Peyer's patch (tissue), 4 donors: ENCODE data around the gene BEST4. TPM values are rescaled to one million over a fixed set of nuclear protein-coding genes. Genes with fewer than 3 reads are reported as not detected.
A peak's percentile ranks its signal among the peaks of the same experiment; 100 is the strongest.

Experiments
- DNase-seq, 3 donors: peaks; one replicate each; pipeline ENCODE4 v3.0.0-alpha.2; 2017 to 2019
- H3K27ac ChIP-seq, 4 donors: fragments of 200-600 bp; sonication (generic); one replicate each; pipeline ENCODE4 v1.5.1; 2016 to 2019
- H3K27me3 ChIP-seq, 2 donors: fragments of 200-600 bp; sonication (generic); one replicate each; pipeline ENCODE4 v1.5.1; 2019
- H3K36me3 ChIP-seq, 3 donors: fragments of 200-600 bp; sonication (generic); one replicate each; pipeline ENCODE4 v1.5.1; 2016 to 2019
- H3K4me1 ChIP-seq, 4 donors: fragments of 200-600 bp; sonication (generic); one replicate each; pipeline ENCODE4 v1.5.1; 2016 to 2019
- H3K4me3 ChIP-seq, 4 donors: fragments of 200-600 bp; sonication (generic); 1 replicate in 3 of 4; 2 replicates in 1 of 4; pipeline ENCODE4 v1.5.1; 2016 to 2019; ENCODE audit warnings: mild to moderate bottlenecking in 1 of 4
- H3K9me3 ChIP-seq, 4 donors: fragments of 200-600 bp; sonication (generic); one replicate each; pipeline ENCODE4 v1.5.1; 2016 to 2019; ENCODE audit warnings: mild to moderate bottlenecking in 1 of 4
- CTCF ChIP-seq, 6 experiments: fragments of 450-650 bp in 4 of 6; fragments of 200-600 bp in 2 of 6; sonication (generic) in 1 of 6; IDR thresholded peaks; one replicate each; pipeline ENCODE4 v1.5.1; 2017 to 2019; ENCODE audit warnings: antibody characterized with exemption in 6 of 6, mild to moderate bottlenecking in 3 of 6, moderate library complexity in 1 of 6
- POLR2A ChIP-seq, 2 donors: fragments of 450-650 bp; IDR thresholded peaks; one replicate each; pipeline ENCODE4 v1.5.1; 2017; ENCODE audit warnings: antibody characterized with exemption in 2 of 2, mild to moderate bottlenecking in 2 of 2, moderate library complexity in 2 of 2
- total RNA-seq, 4 donors: library from RNA; depleted of rRNA; stranded (reverse); fragments of >200 nt; gene quantifications; one replicate each; pipeline ENCODE4 v1.1.0, GENCODE V29; 2016

Gene BEST4
- total RNA-seq, 4 donors from 2014 or later: 5.0 to 59.8 (median 28.6) TPM

- peak in 2 of 3 donors; percentile 66 to 76 for DNase-seq
- peaks cover 13 to 57% (median 50%) of the 10 kb centered on the region in 4 donors for H3K4me1 ChIP-seq
- peak within 1 kb of the TSS in 3 of 4 donors; percentile 0 to 30 (median 15) for H3K4me3 ChIP-seq
Measured at GRCh38 chr1:44808063-44808937, 20.3 kb upstream of the BEST4 start, which contains the start of gene BTBD19. Gene BTBD19, plus strand, starts transcription at chr1:44808523. Its CDS starts 298 bp downstream, at chr1:44808821.

DNA sequence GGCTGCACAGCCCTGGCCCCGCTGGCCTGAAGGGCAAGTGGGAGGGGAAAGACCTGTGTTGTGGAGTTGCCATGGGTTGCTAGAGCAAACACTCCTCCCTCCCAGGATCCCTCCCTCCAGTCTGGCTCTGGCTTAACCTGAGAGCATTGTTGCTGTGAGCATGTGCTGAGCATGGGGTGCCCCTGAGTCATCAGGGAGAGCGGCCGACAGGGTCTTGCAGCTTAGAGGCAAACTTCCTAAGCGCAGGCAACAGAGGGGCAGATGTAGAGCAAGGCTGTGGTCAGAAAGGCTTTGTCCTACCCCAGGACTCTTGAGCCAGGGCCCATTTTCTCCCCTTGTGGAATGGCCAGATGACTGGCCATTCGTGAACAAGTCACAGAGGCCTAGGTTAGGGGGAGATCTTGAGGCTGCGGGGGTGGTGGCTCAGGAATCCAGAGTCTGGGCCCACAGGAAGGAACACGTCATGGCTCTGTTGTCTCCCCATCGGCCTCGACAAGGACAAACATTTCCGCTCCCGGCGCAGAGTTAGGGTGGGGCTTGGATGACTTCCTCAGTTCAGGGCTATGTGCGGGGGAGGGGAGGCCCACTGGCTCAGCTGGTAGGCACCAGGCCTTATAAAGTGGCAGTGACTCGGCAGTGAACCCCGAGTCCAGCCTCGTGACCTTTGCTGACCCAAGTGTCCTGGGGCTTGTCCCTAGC, 19.5 kb upstream of the BEST4 start:
- no peaks in the 10 kb centered on the region for H3K9me3 ChIP-seq
- TF ChIP-seq POLR2A (IDR thresholded peaks at IDR 0.05) (no peak), CTCF (IDR thresholded peaks at IDR 0.05) (no peak)
- no peaks in the 10 kb centered on the region for H3K27me3 ChIP-seq
- DNase-seq: peak; percentile 95 to 99 (median 99)
- H3K4me3 ChIP-seq: peak overlapping the region in 1 of 4 donors; percentile 15
- H3K27ac ChIP-seq: peak overlapping the region; percentile 94 to 98 (median 96)
- peaks cover 13 to 58% (median 54%) of the 10 kb centered on the region in 4 donors for H3K4me1 ChIP-seq
- peaks cover 0 to 34% (median 0%) of the 10 kb centered on the region in 3 donors for H3K36me3 ChIP-seq

More at GRCh38 chr1:44808063-44808937, 20.3 kb upstream of the BEST4 start, which contains the start of gene BTBD19:
- no peaks in the 10 kb centered on the region for H3K9me3 ChIP-seq
- H3K27me3 ChIP-seq: no peaks in the 10 kb centered on the region
- H3K36me3 ChIP-seq: peaks cover 0 to 29% (median 0%) of the 10 kb centered on the region in 3 donors
- TF ChIP-seq CTCF (IDR thresholded peaks at IDR 0.05) (no peak), POLR2A (IDR thresholded peaks at IDR 0.05) (no peak)
- peak within 1 kb of the TSS; percentile 94 to 98 (median 96) for H3K27ac ChIP-seq

- peak in 1 of 3 donors; percentile 46 for DNase-seq
- H3K4me3 ChIP-seq: peak within 1 kb of the TSS in 2 of 4 donors; percentile 15 to 30
Measured at GRCh38 chr1:44806704-44807363, 18.9 kb upstream of the BEST4 start, which contains the start of gene DYNLT4. Gene DYNLT4, minus strand, starts transcription at chr1:44807351. Its CDS starts 683 bp downstream, at chr1:44806668.

GRCh38 chr1:44806025-44806703, 18.2 kb upstream of the BEST4 start:
- no peak overlapping the region for H3K4me3 ChIP-seq
- no peak for TF ChIP-seq POLR2A (IDR thresholded peaks at IDR 0.05)
- TF ChIP-seq CTCF (IDR thresholded peaks at IDR 0.05): no peak
- H3K27me3 ChIP-seq: no peaks in the 10 kb centered on the region
- H3K36me3 ChIP-seq: peaks cover 0 to 34% (median 0%) of the 10 kb centered on the region in 3 donors
- H3K27ac ChIP-seq: peak overlapping the region; percentile 94 to 98 (median 96)
- H3K4me1 ChIP-seq: peaks cover 13 to 69% (median 58%) of the 10 kb centered on the region in 4 donors
- no peaks in the 10 kb centered on the region for H3K9me3 ChIP-seq
- DNase-seq: peak in 2 of 3 donors; percentile 47 to 49

More at GRCh38 chr1:44806704-44807363, 18.9 kb upstream of the BEST4 start, which contains the start of gene DYNLT4:
- H3K36me3 ChIP-seq: peaks cover 0 to 34% (median 0%) of the 10 kb centered on the region in 3 donors
- TF ChIP-seq CTCF (IDR thresholded peaks at IDR 0.05) (no peak), POLR2A (IDR thresholded peaks at IDR 0.05) (no peak)
- no peaks in the 10 kb centered on the region for H3K27me3 ChIP-seq
- H3K4me1 ChIP-seq: peaks cover 13 to 62% (median 58%) of the 10 kb centered on the region in 4 donors
- H3K9me3 ChIP-seq: no peaks in the 10 kb centered on the region
- H3K27ac ChIP-seq: peak within 1 kb of the TSS; percentile 94 to 98 (median 96)
